ENCODE measurements around the gene UBE3C.

UBE3C gene

GRCh38 chr7:157284229-157285014, 145.7 kb downstream of the UBE3C start:
- Histone ChIP-seq H3K9ac (ENCODE audit: low read length) (no peak overlapping the region), H3K9me3 (ENCODE audit: low read length) (no peaks in the 10 kb centered on the region), H3K27ac (ENCODE audit: low read depth, low read length) (no peak overlapping the region), H3K4me1 (ENCODE audit: insufficient read depth, low read length) (peaks cover 4% of the 10 kb centered on the region), H3K4me3 (ENCODE audit: low read depth in 1 of 2, low read length in 2 of 2) (no peak overlapping the region), H3K27me3 (ENCODE audit: control insufficient read depth in 1 of 2, insufficient read depth in 2 of 2, low read length in 2 of 2) (peaks cover 0 to 12% of the 10 kb centered on the region in 2 donors), H3K36me3 (ENCODE audit: insufficient read depth, low read length) (no peaks in the 10 kb centered on the region)

GRCh38 chr7:157291404-157292080, 152.8 kb downstream of the UBE3C start:
- no peaks in the 10 kb centered on the region for H3K9me3 ChIP-seq (ENCODE audit: low read length)
- no peak overlapping the region for H3K4me3 ChIP-seq (ENCODE audit: low read depth in 1 of 2, low read length in 2 of 2)
- H3K9ac ChIP-seq (ENCODE audit: low read length) = no peak overlapping the region
- H3K27me3 ChIP-seq (ENCODE audit: control insufficient read depth in 1 of 2, insufficient read depth in 2 of 2, low read length in 2 of 2) = no peaks in the 10 kb centered on the region
- H3K27ac ChIP-seq (ENCODE audit: low read depth, low read length) = no peak overlapping the region
- H3K36me3 ChIP-seq (ENCODE audit: insufficient read depth, low read length) = no peaks in the 10 kb centered on the region
- no peaks in the 10 kb centered on the region for H3K4me1 ChIP-seq (ENCODE audit: insufficient read depth, low read length)

- no peak overlapping the region for H3K27ac ChIP-seq (ENCODE audit: low read depth, low read length)
- H3K27me3 ChIP-seq (ENCODE audit: control insufficient read depth in 1 of 2, insufficient read depth in 2 of 2, low read length in 2 of 2) = no peaks in the 10 kb centered on the region
- H3K4me1 ChIP-seq (ENCODE audit: insufficient read depth, low read length) = no peaks in the 10 kb centered on the region
- H3K4me3 ChIP-seq (ENCODE audit: low read depth in 1 of 2, low read length in 2 of 2) = no peak overlapping the region
- no peak overlapping the region for H3K9ac ChIP-seq (ENCODE audit: low read length)
- no peaks in the 10 kb centered on the region for H3K9me3 ChIP-seq (ENCODE audit: low read length)
- H3K36me3 ChIP-seq (ENCODE audit: insufficient read depth, low read length) = no peaks in the 10 kb centered on the region
These were observed 153.5 kb downstream of the UBE3C start for GRCh38 chr7:157292258-157292657.

- Histone ChIP-seq H3K9me3 (ENCODE audit: low read length) (no peaks in the 10 kb centered on the region), H3K4me3 (ENCODE audit: low read depth in 1 of 2, low read length in 2 of 2) (no peak overlapping the region), H3K9ac (ENCODE audit: low read length) (no peak overlapping the region), H3K4me1 (ENCODE audit: insufficient read depth, low read length) (no peaks in the 10 kb centered on the region), H3K27ac (ENCODE audit: low read depth, low read length) (no peak overlapping the region), H3K27me3 (ENCODE audit: control insufficient read depth in 1 of 2, insufficient read depth in 2 of 2, low read length in 2 of 2) (no peaks in the 10 kb centered on the region), H3K36me3 (ENCODE audit: insufficient read depth, low read length) (no peaks in the 10 kb centered on the region)
These were observed 154.2 kb downstream of the UBE3C start for GRCh38 chr7:157292770-157293412.

- Histone ChIP-seq H3K9me3 (ENCODE audit: low read length) (no peaks in the 10 kb centered on the region), H3K27me3 (ENCODE audit: control insufficient read depth in 1 of 2, insufficient read depth in 2 of 2, low read length in 2 of 2) (no peaks in the 10 kb centered on the region), H3K27ac (ENCODE audit: low read depth, low read length) (no peak overlapping the region), H3K4me1 (ENCODE audit: insufficient read depth, low read length) (no peaks in the 10 kb centered on the region), H3K9ac (ENCODE audit: low read length) (no peak overlapping the region), H3K4me3 (ENCODE audit: low read depth in 1 of 2, low read length in 2 of 2) (no peak overlapping the region), H3K36me3 (ENCODE audit: insufficient read depth, low read length) (no peaks in the 10 kb centered on the region)
These were observed 154.7 kb downstream of the UBE3C start for GRCh38 chr7:157293413-157293788.

GRCh38 chr7:157294773-157295172, 156.0 kb downstream of the UBE3C start:
- H3K27me3 ChIP-seq (ENCODE audit: control insufficient read depth in 1 of 2, insufficient read depth in 2 of 2, low read length in 2 of 2) = peaks cover 0 to 6% of the 10 kb centered on the region in 2 donors

GRCh38 chr7:157295338-157295737, 156.6 kb downstream of the UBE3C start:
- Histone ChIP-seq H3K36me3 (ENCODE audit: insufficient read depth, low read length) (no peaks in the 10 kb centered on the region), H3K9ac (ENCODE audit: low read length) (no peak overlapping the region)

More at GRCh38 chr7:157294773-157295172, 156.0 kb downstream of the UBE3C start:
- H3K9me3 ChIP-seq (ENCODE audit: low read length) = no peaks in the 10 kb centered on the region
- no peak overlapping the region for H3K4me3 ChIP-seq (ENCODE audit: low read depth in 1 of 2, low read length in 2 of 2)
- no peak overlapping the region for H3K27ac ChIP-seq (ENCODE audit: low read depth, low read length)
- no peak overlapping the region for H3K9ac ChIP-seq (ENCODE audit: low read length)
- H3K36me3 ChIP-seq (ENCODE audit: insufficient read depth, low read length) = no peaks in the 10 kb centered on the region
- no peaks in the 10 kb centered on the region for H3K4me1 ChIP-seq (ENCODE audit: insufficient read depth, low read length)

GRCh38 chr7:157297185-157297584, 158.5 kb downstream of the UBE3C start:
- no peak overlapping the region for H3K27ac ChIP-seq (ENCODE audit: low read depth, low read length)
- H3K9me3 ChIP-seq (ENCODE audit: low read length) = no peaks in the 10 kb centered on the region
- H3K27me3 ChIP-seq (ENCODE audit: control insufficient read depth in 1 of 2, insufficient read depth in 2 of 2, low read length in 2 of 2) = peaks cover 0 to 6% of the 10 kb centered on the region in 2 donors
- no peaks in the 10 kb centered on the region for H3K36me3 ChIP-seq (ENCODE audit: insufficient read depth, low read length)
- H3K4me3 ChIP-seq (ENCODE audit: low read depth in 1 of 2, low read length in 2 of 2) = no peak overlapping the region
- H3K9ac ChIP-seq (ENCODE audit: low read length) = no peak overlapping the region
- H3K4me1 ChIP-seq (ENCODE audit: insufficient read depth, low read length) = no peaks in the 10 kb centered on the region

More at GRCh38 chr7:157295338-157295737, 156.6 kb downstream of the UBE3C start:
- H3K4me3 ChIP-seq (ENCODE audit: low read depth in 1 of 2, low read length in 2 of 2) = no peak overlapping the region
- no peak overlapping the region for H3K27ac ChIP-seq (ENCODE audit: low read depth, low read length)
- peaks cover 0 to 6% of the 10 kb centered on the region in 2 donors for H3K27me3 ChIP-seq (ENCODE audit: control insufficient read depth in 1 of 2, insufficient read depth in 2 of 2, low read length in 2 of 2)
- H3K4me1 ChIP-seq (ENCODE audit: insufficient read depth, low read length) = no peaks in the 10 kb centered on the region
- no peaks in the 10 kb centered on the region for H3K9me3 ChIP-seq (ENCODE audit: low read length)

- Histone ChIP-seq H3K36me3 (ENCODE audit: insufficient read depth, low read length) (no peaks in the 10 kb centered on the region), H3K9me3 (ENCODE audit: low read length) (no peaks in the 10 kb centered on the region), H3K4me3 (ENCODE audit: low read depth in 1 of 2, low read length in 2 of 2) (no peak overlapping the region), H3K27me3 (ENCODE audit: control insufficient read depth in 1 of 2, insufficient read depth in 2 of 2, low read length in 2 of 2) (peaks cover 0 to 6% of the 10 kb centered on the region in 2 donors), H3K27ac (ENCODE audit: low read depth, low read length) (no peak overlapping the region), H3K9ac (ENCODE audit: low read length) (no peak overlapping the region), H3K4me1 (ENCODE audit: insufficient read depth, low read length) (no peaks in the 10 kb centered on the region)
These were observed 160.5 kb downstream of the UBE3C start for GRCh38 chr7:157299317-157299612.

- Histone ChIP-seq H3K36me3 (ENCODE audit: insufficient read depth, low read length) (no peaks in the 10 kb centered on the region), H3K4me1 (ENCODE audit: insufficient read depth, low read length) (no peaks in the 10 kb centered on the region), H3K9me3 (ENCODE audit: low read length) (no peaks in the 10 kb centered on the region), H3K27me3 (ENCODE audit: control insufficient read depth in 1 of 2, insufficient read depth in 2 of 2, low read length in 2 of 2) (peaks cover 0 to 6% of the 10 kb centered on the region in 2 donors), H3K27ac (ENCODE audit: low read depth, low read length) (no peak overlapping the region), H3K4me3 (ENCODE audit: low read depth in 1 of 2, low read length in 2 of 2) (no peak overlapping the region), H3K9ac (ENCODE audit: low read length) (no peak overlapping the region)
These were observed 161.1 kb downstream of the UBE3C start for GRCh38 chr7:157299613-157300368.

- H3K4me1 ChIP-seq (ENCODE audit: insufficient read depth, low read length) = no peaks in the 10 kb centered on the region
- H3K9me3 ChIP-seq (ENCODE audit: low read length) = no peaks in the 10 kb centered on the region
- H3K4me3 ChIP-seq (ENCODE audit: low read depth in 1 of 2, low read length in 2 of 2) = no peak overlapping the region
- no peak overlapping the region for H3K9ac ChIP-seq (ENCODE audit: low read length)
- no peaks in the 10 kb centered on the region for H3K36me3 ChIP-seq (ENCODE audit: insufficient read depth, low read length)
- H3K27me3 ChIP-seq (ENCODE audit: control insufficient read depth in 1 of 2, insufficient read depth in 2 of 2, low read length in 2 of 2) = peaks cover 0 to 6% of the 10 kb centered on the region in 2 donors
- H3K27ac ChIP-seq (ENCODE audit: low read depth, low read length) = no peak overlapping the region
These were observed 161.7 kb downstream of the UBE3C start for GRCh38 chr7:157300369-157300825.

Data from muscle layer of colon (tissue), 2 donors.